ENCODE results near the gene ZNF655. TPM values are rescaled to one million over a fixed set of nuclear protein-coding genes. Genes with fewer than 3 reads are reported as not detected.
"Not testable (repeated sequence)": the region's sequence is repeated elsewhere in the genome, so short reads cannot be mapped to it uniquely, and the experiment has no call there.

The ZNF655 gene
- total RNA-seq, 4 donors from 2014 or later = 153 to 304 (median 226) TPM

GRCh38 chr7:99541212-99541611, 17.2 kb upstream of the ZNF655 start:
- Histone ChIP-seq H3K27me3 (no peaks in the 10 kb centered on the region), H3K4me3 (no peak overlapping the region), H3K4me1 (no peaks in the 10 kb centered on the region), H3K9me3 (peaks cover 20 to 22% of the 10 kb centered on the region in 2 donors), H3K36me3 (no peaks in the 10 kb centered on the region), H3K27ac (no peak overlapping the region)
- WGBS, 2 donors (ENCODE audit: low coverage in 1 of 2) = 92 to 95% methylated on average over 4 to 9 of the region's 9 CpGs
- TF ChIP-seq POLR2A (IDR thresholded peaks at IDR 0.05) (no peak), EP300 (IDR thresholded peaks at IDR 0.05; ENCODE audit: low read depth) (no peak), POLR2AphosphoS5 (IDR thresholded peaks at IDR 0.05) (no peak), CTCF (IDR thresholded peaks at IDR 0.05) (no peak)
- in situ Hi-C loops (cut with MboI; ENCODE audit: low pct_ligation_motif_present in 1 of 4, low pct_unique_long_range_greater_than_20kb in 1 of 4, low sequenced_read_pairs in 3 of 4) = no loop called here
- DNase-seq = no peak
- intact Hi-C loops (cut with DNase I; ENCODE audit: low total_unique reads) = no loop called here

- WGBS, 2 donors (ENCODE audit: low coverage in 1 of 2) = 94 to 98% methylated on average over 3 to 32 of the region's 34 CpGs
- in situ Hi-C loops (cut with MboI; ENCODE audit: low pct_ligation_motif_present in 1 of 4, low pct_unique_long_range_greater_than_20kb in 1 of 4, low sequenced_read_pairs in 3 of 4) = no loop called here
Measured at GRCh38 chr7:99543081-99543671, 15.3 kb upstream of the ZNF655 start.

GRCh38 chr7:99543916-99544315, 14.5 kb upstream of the ZNF655 start:
- H3K4me3 ChIP-seq = no peak overlapping the region
- DNase-seq = no peak
- no peaks in the 10 kb centered on the region for H3K27me3 ChIP-seq
- peaks cover 0 to 12% (median 2%) of the 10 kb centered on the region in 4 donors for H3K36me3 ChIP-seq
- intact Hi-C loops (cut with DNase I; ENCODE audit: low total_unique reads) (no loop called here), in situ Hi-C loops (cut with MboI; ENCODE audit: low pct_ligation_motif_present in 1 of 4, low pct_unique_long_range_greater_than_20kb in 1 of 4, low sequenced_read_pairs in 3 of 4) (no loop called here)
- peaks cover 20 to 34% of the 10 kb centered on the region in 2 donors for H3K9me3 ChIP-seq
- no peaks in the 10 kb centered on the region for H3K4me1 ChIP-seq
- no peak overlapping the region for H3K27ac ChIP-seq
- 87 to 100% methylated on average over 1 to 6 of the region's 6 CpGs for WGBS, 2 donors (ENCODE audit: low coverage in 1 of 2)
- TF ChIP-seq POLR2AphosphoS5 (IDR thresholded peaks at IDR 0.05) (no peak), EP300 (IDR thresholded peaks at IDR 0.05; ENCODE audit: low read depth) (no peak), CTCF (IDR thresholded peaks at IDR 0.05) (no peak), POLR2A (IDR thresholded peaks at IDR 0.05) (no peak)

More at GRCh38 chr7:99543081-99543671, 15.3 kb upstream of the ZNF655 start:
- H3K4me3 ChIP-seq = no peak overlapping the region
- peaks cover 0 to 10% (median 2%) of the 10 kb centered on the region in 4 donors for H3K36me3 ChIP-seq
- TF ChIP-seq EP300 (IDR thresholded peaks at IDR 0.05; ENCODE audit: low read depth) (no peak), CTCF (IDR thresholded peaks at IDR 0.05) (no peak), POLR2AphosphoS5 (IDR thresholded peaks at IDR 0.05) (no peak), POLR2A (IDR thresholded peaks at IDR 0.05) (no peak)
- H3K9me3 ChIP-seq = peaks cover 20 to 32% of the 10 kb centered on the region in 2 donors
- intact Hi-C loops (cut with DNase I; ENCODE audit: low total_unique reads) = no loop called here
- no peaks in the 10 kb centered on the region for H3K4me1 ChIP-seq
- no peaks in the 10 kb centered on the region for H3K27me3 ChIP-seq
- H3K27ac ChIP-seq = no peak overlapping the region
- no peak for DNase-seq

- WGBS, 2 donors (ENCODE audit: low coverage in 1 of 2) = 86 to 100% methylated on average over 4 to 5 of the region's 5 CpGs
- in situ Hi-C loops (cut with MboI; ENCODE audit: low pct_ligation_motif_present in 1 of 4, low pct_unique_long_range_greater_than_20kb in 1 of 4, low sequenced_read_pairs in 3 of 4); DNase-seq; H3K27ac ChIP-seq; H3K4me1 ChIP-seq; H3K27me3 ChIP-seq; intact Hi-C loops (cut with DNase I; ENCODE audit: low total_unique reads); H3K4me3 ChIP-seq: not testable (repeated sequence)
- peaks cover 0 to 12% (median 2%) of the 10 kb centered on the region in 4 donors for H3K36me3 ChIP-seq
- H3K9me3 ChIP-seq = peaks cover 17 to 27% of the 10 kb centered on the region in 2 donors
Measured at GRCh38 chr7:99545308-99545707, 13.1 kb upstream of the ZNF655 start.

GRCh38 chr7:99549545-99549944, 8.9 kb upstream of the ZNF655 start:
- H3K9me3 ChIP-seq = peaks cover 0 to 12% of the 10 kb centered on the region in 2 donors
- in situ Hi-C loops (cut with MboI; ENCODE audit: low pct_ligation_motif_present in 1 of 4, low pct_unique_long_range_greater_than_20kb in 1 of 4, low sequenced_read_pairs in 3 of 4) = not testable (repeated sequence)
- 100% methylated on average over 2 of the region's 2 CpGs; no CpG with 5 or more reads in 1 of the 2 donors for WGBS, 2 donors (ENCODE audit: low coverage in 1 of 2)

More at GRCh38 chr7:99549545-99549944, 8.9 kb upstream of the ZNF655 start:
- Histone ChIP-seq H3K36me3 (peaks cover 0 to 12% (median 2%) of the 10 kb centered on the region in 4 donors), H3K4me1 (peaks cover 0 to 18% (median 9%) of the 10 kb centered on the region in 4 donors)
- H3K27ac ChIP-seq, DNase-seq, H3K4me3 ChIP-seq, H3K27me3 ChIP-seq: not testable (repeated sequence)
- intact Hi-C loops (cut with DNase I; ENCODE audit: low total_unique reads) = loop anchor here (2.0 kb wide), 1 partner anchor 33 kb away; no protein-coding TSS in a partner anchor

Data from transverse colon (tissue), 4 donors.